ENCODE data around the gene CEACAM5. TPM values are rescaled to one million over a fixed set of nuclear protein-coding genes. Genes with fewer than 3 reads are reported as not detected.

CEACAM5 gene
- total and polyA plus RNA-seq, 4 donors: 0.02 TPM; not detected in 3

GRCh38 chr19:41709951-41710645 is 1.7 kb downstream of the CEACAM5 start:
- H3K4me1 ChIP-seq (ENCODE audit: control insufficient read depth in 4 of 4, insufficient read depth in 4 of 4, low read length in 3 of 4): no peaks in the 10 kb centered on the region
- no peak overlapping the region for H3K9ac ChIP-seq (ENCODE audit: low read depth in 1 of 2, low read length in 2 of 2)
- peaks cover 0 to 8% (median 2%) of the 10 kb centered on the region in 4 donors for H3K27me3 ChIP-seq (ENCODE audit: control insufficient read depth in 4 of 4, insufficient read depth in 4 of 4, low read length in 3 of 4)
- H3K4me3 ChIP-seq (ENCODE audit: low read depth in 1 of 3, low read length in 3 of 3): no peak overlapping the region
- H3K27ac ChIP-seq (ENCODE audit: low read depth in 1 of 2, low read length in 2 of 2): no peak overlapping the region
- no peaks in the 10 kb centered on the region for H3K9me3 ChIP-seq (ENCODE audit: control insufficient read depth in 4 of 4, low read length in 3 of 4)
- TF ChIP-seq ATF3 (IDR thresholded peaks at IDR 0.05): no peak
- TF ChIP-seq ZBTB33 (IDR thresholded peaks at IDR 0.05): no peak
- TF ChIP-seq RXRA (IDR thresholded peaks at IDR 0.05): no peak
- TF ChIP-seq REST (IDR thresholded peaks at IDR 0.05): no peak
- no peak for TF ChIP-seq RAD21 (IDR thresholded peaks at IDR 0.05)
- TF ChIP-seq NR2F2 (IDR thresholded peaks at IDR 0.05): no peak
- no peak for TF ChIP-seq SP1 (IDR thresholded peaks at IDR 0.05)
- no peak for TF ChIP-seq JUND (IDR thresholded peaks at IDR 0.05)
- TF ChIP-seq HNF4G (IDR thresholded peaks at IDR 0.05): no peak
- no peak for TF ChIP-seq CTCF (IDR thresholded peaks at IDR 0.05; ENCODE audit: low read depth, low read length, missing input control)
- TF ChIP-seq YY1 (IDR thresholded peaks at IDR 0.05): no peak
- no peak for TF ChIP-seq FOXA2 (IDR thresholded peaks at IDR 0.05)
- TF ChIP-seq GABPA (IDR thresholded peaks at IDR 0.05 in 1 of 2, conservative IDR thresholded peaks at IDR 0.05 in 1 of 2): no peak
- no peaks in the 10 kb centered on the region for H3K36me3 ChIP-seq (ENCODE audit: control insufficient read depth in 4 of 4, insufficient read depth in 3 of 4, low read depth in 1 of 4, low read length in 3 of 4)
- WGBS: 72% methylated on average over 8 of the region's 8 CpGs
- DNase-seq (ENCODE audit: low spot score): peak; percentile 4
